Activated CD4-positive, alpha-beta memory T cell treated with anti-CD3 and anti-CD28 coated beads, Interleukin-2, amount 10 ng/mL, durations not matched to agents 7 days and 5 days (primary cell): ENCODE measurements around the gene LIMA1. TPM values are rescaled to one million over a fixed set of nuclear protein-coding genes. Genes with fewer than 3 reads are reported as not detected.

Source experiments
- CTCF ChIA-PET: fragments of 350-600 bp; sonication (Branson Sonifier 250); formaldehyde crosslinking; loops from one replicate; lab custom pipeline; 2021; ENCODE audit warnings: antibody characterized with exemption, inconsistent platforms; lab: Charles Lee
- POLR2A ChIA-PET: fragments of 350-600 bp; sonication (Branson Sonifier 250); formaldehyde crosslinking; loops from one replicate; lab custom pipeline; 2021; ENCODE audit warnings: antibody characterized with exemption; lab: Charles Lee
- DNase-seq: peaks from one replicate; pipeline ENCODE4 v3.0.0-alpha.2; 2020
- H3K27ac Mint-ChIP-seq: one replicate; pipeline ENCODE4 v1.8.0; 2021; ENCODE audit warnings: mild to moderate bottlenecking, mixed read lengths
- H3K27me3 Mint-ChIP-seq: one replicate; pipeline ENCODE4 v1.8.0; 2021; ENCODE audit warnings: mixed read lengths
- H3K36me3 Mint-ChIP-seq: one replicate; pipeline ENCODE4 v1.8.0; 2021; ENCODE audit warnings: low read depth, mixed read lengths
- H3K4me1 Mint-ChIP-seq: one replicate; pipeline ENCODE4 v1.8.0; 2021; ENCODE audit warnings: mixed read lengths
- H3K4me3 Mint-ChIP-seq: one replicate; pipeline ENCODE4 v1.8.0; 2021; ENCODE audit warnings: mild to moderate bottlenecking, mixed read lengths
- H3K9me3 Mint-ChIP-seq: one replicate; pipeline ENCODE4 v1.8.0; 2021; ENCODE audit warnings: mixed read lengths
- total RNA-seq, 2 experiments: library from RNA; stranded (reverse); gene quantifications; one replicate each; pipeline ENCODE4 v1.2.3, GENCODE V29; 2021

Gene LIMA1
- total RNA-seq, 2 experiments from 2014 or later: 59.4 to 59.9 TPM

GRCh38 chr12:50142993-50143392, 140.3 kb downstream of the LIMA1 start:
- POLR2A ChIA-PET: interaction anchor here (1.6 kb wide), 1 partner anchor 24 kb away, joined by 6 read pairs; the partner anchor contains the start of gene CERS5
- H3K4me1 Mint-ChIP-seq: peaks cover 9% of the 10 kb centered on the region
- H3K9me3 Mint-ChIP-seq: no peaks in the 10 kb centered on the region
- no peak overlapping the region for H3K4me3 Mint-ChIP-seq
- CTCF ChIA-PET: interaction anchor here (0.8 to 1.1 kb wide), 2 partner anchors 11 to 58 kb away, joined by 3 to 4 read pairs; no protein-coding TSS in a partner anchor
- DNase-seq: no peak
- H3K27me3 Mint-ChIP-seq: no peaks in the 10 kb centered on the region
- H3K36me3 Mint-ChIP-seq: peaks cover 37% of the 10 kb centered on the region
- H3K27ac Mint-ChIP-seq: no peak overlapping the region

- H3K4me1 Mint-ChIP-seq: peaks cover 7% of the 10 kb centered on the region
- ChIA-PET POLR2A (interaction anchor here (1.1 to 2.3 kb wide), 3 partner anchors 14 to 90 kb away, joined by 3 to 9 read pairs (median 4); partner anchors contain the start of gene COX14), CTCF (interaction anchor here (0.7 to 5.9 kb wide), 21 partner anchors 9 to 200 kb away, joined by 3 to 36 read pairs (median 3); partner anchors contain the start of genes COX14 and SMARCD1)
- H3K36me3 Mint-ChIP-seq: peaks cover 60% of the 10 kb centered on the region
- no peak overlapping the region for H3K4me3 Mint-ChIP-seq
- no peaks in the 10 kb centered on the region for H3K27me3 Mint-ChIP-seq
- DNase-seq: no peak
- no peaks in the 10 kb centered on the region for H3K9me3 Mint-ChIP-seq
- peak overlapping the region; percentile 30 for H3K27ac Mint-ChIP-seq
Observed at GRCh38 chr12:50132505-50133135, 150.7 kb downstream of the LIMA1 start.

- H3K9me3 Mint-ChIP-seq: no peaks in the 10 kb centered on the region
- ChIA-PET CTCF (interaction anchor here (0.7 to 5.9 kb wide), 5 partner anchors 18 to 189 kb away, joined by 3 to 36 read pairs (median 4); partner anchors contain the start of genes COX14 and SMARCD1), POLR2A (interaction anchor here (0.9 to 4.0 kb wide), 4 partner anchors 8 to 93 kb away, joined by 4 to 23 read pairs (median 6); partner anchors contain the start of gene COX14)
- H3K27ac Mint-ChIP-seq: no peak overlapping the region
- peaks cover 17% of the 10 kb centered on the region for H3K4me1 Mint-ChIP-seq
- H3K36me3 Mint-ChIP-seq: peaks cover 47% of the 10 kb centered on the region
- DNase-seq: no peak
- no peaks in the 10 kb centered on the region for H3K27me3 Mint-ChIP-seq
- H3K4me3 Mint-ChIP-seq: no peak overlapping the region
Observed at GRCh38 chr12:50129290-50129689, 154.0 kb downstream of the LIMA1 start.

GRCh38 chr12:50127546-50127945, 155.8 kb downstream of the LIMA1 start:
- Mint-ChIP-seq H3K36me3 (peaks cover 42% of the 10 kb centered on the region), H3K27me3 (no peaks in the 10 kb centered on the region), H3K27ac (no peak overlapping the region), H3K9me3 (no peaks in the 10 kb centered on the region), H3K4me3 (no peak overlapping the region), H3K4me1 (peaks cover 14% of the 10 kb centered on the region)
- POLR2A ChIA-PET: interaction anchor here (0.7 to 4.0 kb wide), 2 partner anchors 9 to 15 kb away, joined by 3 to 23 read pairs; partner anchors contain the start of gene COX14
- CTCF ChIA-PET: interaction anchor here (0.6 to 5.9 kb wide), 3 partner anchors 16 to 345 kb away, joined by 4 to 36 read pairs (median 4); partner anchors contain the start of gene COX14
- no peak for DNase-seq

Other genes starting within 250 kb of the LIMA1 start
- gene ASIC1, start 225.9 kb downstream of the LIMA1 start, total RNA-seq: under 1 TPM; 0.91 to 0.98 TPM
- 10 to 100 TPM; 57.3 to 63.3 TPM for gene SMARCD1, start 198.2 kb downstream of the LIMA1 start, total RNA-seq
- under 1 TPM; 0.28 to 0.40 TPM for gene GPD1, start 179.5 kb downstream of the LIMA1 start, total RNA-seq
- gene COX14, start 171.3 kb downstream of the LIMA1 start, total RNA-seq: 10 to 100 TPM; 53.5 to 55.3 TPM
- 10 to 100 TPM; 48.4 to 56.3 TPM for gene CERS5, start 116.2 kb downstream of the LIMA1 start, total RNA-seq
- not detected for gene FAM186A, start 113.1 kb upstream of the LIMA1 start, total RNA-seq
- 10 to 100 TPM; 43.1 to 45.8 TPM for gene LARP4, start 117.4 kb upstream of the LIMA1 start, total RNA-seq
- 10 to 100 TPM; 20.3 to 22.9 TPM for gene DIP2B, start 221.5 kb upstream of the LIMA1 start, total RNA-seq